K562 (cell line): ENCODE data around the gene CEP350. TPM values are rescaled to one million over a fixed set of nuclear protein-coding genes. Genes with fewer than 3 reads are reported as not detected.
A peak's percentile ranks its signal among the peaks of the same experiment; 100 is the strongest.

Source experiments
- ARID1B ChIP-seq: fragments of 450-650 bp; IDR thresholded peaks from 2 replicates; pipeline ENCODE4 v1.6.1; 2016; ENCODE audit warnings: antibody characterized with exemption, mild to moderate bottlenecking, inconsistent platforms
- CEBPZ ChIP-seq: fragments of 150-350 bp; IDR thresholded peaks from 2 replicates; pipeline ENCODE4 v1.6.1; 2014; ENCODE audit warnings: low read depth, mild to moderate bottlenecking, low read length, borderline replicate concordance
- CTCFL ChIP-seq: IDR thresholded peaks from 2 replicates; pipeline ENCODE4 v1.6.1; 2011; ENCODE audit warnings: borderline replicate concordance, low read depth, mild to moderate bottlenecking, moderate library complexity, low read length; ENCODE audit not compliant: insufficient read depth, poor library complexity, severe bottlenecking
- E2F3 ChIP-seq: fragments of 250-450 bp; sonication (Bioruptor Pico); IDR thresholded peaks from 2 replicates; pipeline ENCODE4 v1.4.0; 2020; ENCODE audit warnings: mild to moderate bottlenecking
- E2F8 ChIP-seq: fragments of 450-650 bp; IDR thresholded peaks from 2 replicates; pipeline ENCODE4 v1.7.1; 2018; ENCODE audit warnings: mild to moderate bottlenecking, low read depth; ENCODE audit not compliant: partially characterized antibody
- MEIS2 ChIP-seq: fragments of 450-650 bp; IDR thresholded peaks from 2 replicates; pipeline ENCODE4 v1.6.1; 2014; ENCODE audit warnings: mild to moderate bottlenecking; ENCODE audit not compliant: partially characterized antibody
- NFXL1 ChIP-seq: fragments of 450-650 bp; formaldehyde crosslinking; IDR thresholded peaks from 2 replicates; pipeline ENCODE4 v1.4.0; 2021; ENCODE audit warnings: mild to moderate bottlenecking
- TBL1XR1 ChIP-seq, 2 experiments: IDR thresholded peaks; 2 replicates each; pipeline ENCODE4 v1.6.1; 2012; ENCODE audit warnings: improper control_type of control experiment in 2 of 2, low read length in 2 of 2, mild to moderate bottlenecking in 1 of 2
- ZNF512 ChIP-seq: IDR thresholded peaks from 2 replicates; pipeline ENCODE4 v1.6.1; 2016; ENCODE audit warnings: missing genetic modification characterization, missing compliant biosample characterization
- polyA plus RNA-seq, 8 experiments: library from polyadenylated mRNA; depleted of rRNA in 4 of 8; stranded (reverse) in 5 of 8; unstranded in 3 of 8; fragments of >200 nt; fragmentation: Nextera tagmentation in 2 of 8; fragmentation: Illumina TruSeq in 1 of 8; extraction: Ambion mirVana in 2 of 8; extraction: Trizol in 1 of 8; gene quantifications; 2 replicates each; pipeline versions ENCODE4 v1.2.1 to v1.2.3, GENCODE V29; 2011 to 2014; ENCODE audit warnings: inconsistent platforms in 1 of 8, missing spikeins in 1 of 8
- total RNA-seq, 7 experiments: library from RNA; depleted of rRNA in 6 of 7; stranded (reverse); fragments of >200 nt in 6 of 7; fragmentation: Illumina TruSeq in 2 of 7; extraction: Trizol in 2 of 7; gene quantifications; 2 replicates each; pipeline versions ENCODE4 v1.2.1 to v1.2.3, GENCODE V29; 2011 to 2021; ENCODE audit warnings: low replicate concordance in 1 of 7

The CEP350 gene
- total and polyA plus RNA-seq, 9 of the 15 experiments (the other 6 are each of a cell fraction or from before 2014, with no cell fraction given): 8.3 to 64.3 (median 28.0) TPM

- TF ChIP-seq E2F8: no peak
- peak; percentile 17; the same call in 1 of the 2 replicates for TF ChIP-seq ARID1B
- no peak for TF ChIP-seq E2F3 (CRISPR knock-in tag)
- TF ChIP-seq TBL1XR1 (IDR thresholded peaks at IDR 0.05; ENCODE audit: low read length in 2 of 2): no peak
- TF ChIP-seq CEBPZ: no peak
- no peak for TF ChIP-seq NFXL1
- TF ChIP-seq CTCFL: no peak
- peak; percentile 18 for TF ChIP-seq MEIS2
- peak; percentile 22; the same call in 1 of the 2 replicates for TF ChIP-seq ZNF512 (tag)
Observed at GRCh38 chr1:179973198-179974110, 18.8 kb downstream of the CEP350 start (continued).
